Suprapubic skin (tissue), 4 donors: Measurements from ENCODE around the gene DCAF7.

Source experiments
- EP300 ChIP-seq: sonication (generic); formaldehyde crosslinking; IDR thresholded peaks from one replicate; pipeline ENCODE4 v1.6.1; 2017; ENCODE audit warnings: antibody characterized with exemption
- POLR2AphosphoS5 ChIP-seq, 3 donors: sonication (generic); formaldehyde crosslinking; IDR thresholded peaks; one replicate each; pipeline ENCODE4 v1.6.1; 2017; ENCODE audit warnings: antibody characterized with exemption in 3 of 3
- TF ChIP-seq, protein P1 (sequence below), 2 donors: fragments of 200-600 bp in 1 of 2; fragments of 450-650 bp in 1 of 2; sonication (generic) in 1 of 2; IDR thresholded peaks; one replicate each; pipeline ENCODE4 v1.5.1; 2016 to 2019; ENCODE audit warnings: antibody characterized with exemption in 2 of 2, mild to moderate bottlenecking in 1 of 2, moderate library complexity in 1 of 2

DNA sequence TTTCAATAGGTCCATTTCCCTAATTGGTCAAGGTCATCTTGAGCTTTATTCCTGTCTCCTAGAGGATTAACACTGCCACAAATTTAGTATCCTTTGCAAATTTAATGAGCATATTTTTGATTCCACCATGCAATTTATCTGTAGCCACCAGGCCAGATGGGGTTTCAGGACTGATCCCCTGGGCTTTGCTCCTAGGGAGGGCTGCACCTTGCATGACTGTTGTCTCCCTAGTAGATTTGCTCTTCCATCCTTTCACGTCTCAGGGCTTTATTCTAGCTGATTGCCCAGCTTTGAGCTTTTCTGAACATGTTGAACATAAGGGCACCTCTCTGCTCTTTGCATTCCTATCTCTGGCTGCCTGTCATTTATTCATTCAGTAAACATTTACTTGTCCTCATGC, 34.9 kb upstream of the DCAF7 start:
- TF ChIP-seq, protein P1, sequence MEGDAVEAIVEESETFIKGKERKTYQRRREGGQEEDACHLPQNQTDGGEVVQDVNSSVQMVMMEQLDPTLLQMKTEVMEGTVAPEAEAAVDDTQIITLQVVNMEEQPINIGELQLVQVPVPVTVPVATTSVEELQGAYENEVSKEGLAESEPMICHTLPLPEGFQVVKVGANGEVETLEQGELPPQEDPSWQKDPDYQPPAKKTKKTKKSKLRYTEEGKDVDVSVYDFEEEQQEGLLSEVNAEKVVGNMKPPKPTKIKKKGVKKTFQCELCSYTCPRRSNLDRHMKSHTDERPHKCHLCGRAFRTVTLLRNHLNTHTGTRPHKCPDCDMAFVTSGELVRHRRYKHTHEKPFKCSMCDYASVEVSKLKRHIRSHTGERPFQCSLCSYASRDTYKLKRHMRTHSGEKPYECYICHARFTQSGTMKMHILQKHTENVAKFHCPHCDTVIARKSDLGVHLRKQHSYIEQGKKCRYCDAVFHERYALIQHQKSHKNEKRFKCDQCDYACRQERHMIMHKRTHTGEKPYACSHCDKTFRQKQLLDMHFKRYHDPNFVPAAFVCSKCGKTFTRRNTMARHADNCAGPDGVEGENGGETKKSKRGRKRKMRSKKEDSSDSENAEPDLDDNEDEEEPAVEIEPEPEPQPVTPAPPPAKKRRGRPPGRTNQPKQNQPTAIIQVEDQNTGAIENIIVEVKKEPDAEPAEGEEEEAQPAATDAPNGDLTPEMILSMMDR (IDR thresholded peaks at IDR 0.05), result no peak
- TF ChIP-seq EP300, result no peak
- no peak for TF ChIP-seq POLR2AphosphoS5 (IDR thresholded peaks at IDR 0.05)
